Stimulated activated CD8-positive, alpha-beta memory T cell treated with anti-CD3 and anti-CD28 coated beads, Interleukin-12 subunit alpha, Interleukin-12 subunit beta, amount 100 ng/mL, for 1 hour (primary cell): ENCODE data around the gene COL27A1.
A peak's percentile ranks its signal among the peaks of the same experiment; 100 is the strongest.

Experiments used
- DNase-seq: peaks from one replicate; pipeline ENCODE4 v3.0.0-alpha.2; 2020; ENCODE audit warnings: low read depth

COL27A1 gene

DNA sequence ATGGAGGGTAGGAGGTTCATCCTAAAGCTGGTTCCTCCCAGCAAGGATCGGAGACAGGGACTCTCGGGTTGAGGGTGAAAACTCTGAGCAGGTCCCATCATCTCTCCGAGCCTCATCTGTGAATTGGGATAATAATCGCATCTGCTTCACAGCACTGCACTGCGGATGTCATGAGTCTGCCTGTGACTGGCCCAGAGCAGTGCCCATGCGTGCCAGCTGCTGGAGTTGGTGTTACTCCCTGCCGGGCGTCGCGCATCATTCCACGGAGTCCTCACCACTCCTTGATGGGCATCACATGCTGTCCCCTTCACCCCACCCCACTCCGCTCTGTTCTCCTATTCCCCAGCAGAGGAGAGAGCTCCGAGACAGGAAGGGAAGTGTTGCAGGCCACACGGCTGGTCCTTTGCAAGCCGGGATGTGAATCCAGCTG is 132.4 kb downstream of the COL27A1 start:
- no peak for DNase-seq

DNA sequence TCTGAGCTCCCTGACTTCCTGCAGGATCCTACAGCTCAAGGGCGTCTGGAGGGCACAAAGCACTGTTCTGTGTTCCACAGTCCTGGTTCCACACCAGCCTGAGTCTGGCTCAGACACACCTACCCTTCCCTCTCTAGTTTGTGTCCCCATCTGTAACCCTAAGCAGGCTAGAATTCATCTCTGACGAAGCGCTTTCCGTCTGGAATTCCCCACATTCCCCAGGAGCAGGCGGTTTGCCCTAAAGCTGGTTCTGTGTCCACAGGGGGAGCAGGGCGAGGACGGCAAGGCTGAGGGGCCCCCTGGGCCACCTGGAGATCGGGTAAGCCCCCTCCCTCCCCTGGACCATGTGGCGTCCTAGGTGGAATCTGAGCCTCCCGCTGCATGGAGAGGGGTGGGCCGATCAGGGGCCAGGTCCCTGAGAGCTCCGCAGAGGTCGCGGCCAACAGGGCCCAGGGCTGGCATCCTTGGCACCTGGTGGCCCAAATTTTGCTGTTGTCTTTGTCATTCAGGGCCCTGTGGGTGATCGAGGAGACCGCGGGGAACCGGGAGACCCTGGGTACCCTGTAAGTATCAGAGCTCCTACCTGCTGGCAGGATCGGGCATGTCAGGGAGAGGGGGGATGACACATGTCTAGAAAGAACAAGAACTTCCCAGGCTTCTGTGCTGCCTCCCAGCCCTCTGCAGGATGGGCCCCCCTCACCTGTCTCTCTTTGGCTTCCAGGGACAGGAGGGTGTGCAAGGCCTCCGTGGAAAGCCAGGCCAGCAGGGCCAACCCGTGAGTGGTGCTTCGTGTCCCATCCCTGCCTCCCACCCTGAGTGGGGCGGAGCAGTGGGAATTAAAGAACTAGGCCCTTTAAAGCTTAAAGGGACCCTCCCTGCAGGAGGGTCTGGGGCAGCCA is 133.1 kb downstream of the COL27A1 start:
- DNase-seq = no peak

DNA sequence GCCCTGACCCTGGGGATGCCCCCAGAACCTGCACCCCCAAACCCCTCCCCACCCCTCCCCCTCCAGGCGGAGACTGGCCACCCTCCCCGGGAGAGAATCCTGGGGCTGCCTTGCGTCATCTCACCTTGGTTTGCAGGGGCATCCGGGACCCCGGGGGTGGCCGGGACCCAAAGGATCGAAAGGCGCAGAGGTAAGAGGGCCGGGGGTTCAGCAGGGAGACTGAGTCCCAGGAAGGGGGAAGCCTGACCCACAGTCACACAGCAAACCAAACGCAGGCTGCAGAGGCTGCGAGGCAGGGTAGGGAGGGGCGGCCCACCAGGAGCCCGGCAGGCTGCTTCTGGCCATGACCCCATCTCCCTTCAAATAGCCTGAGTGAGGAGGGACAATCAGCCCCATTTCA is 133.8 kb downstream of the COL27A1 start:
- DNase-seq = no peak

DNA sequence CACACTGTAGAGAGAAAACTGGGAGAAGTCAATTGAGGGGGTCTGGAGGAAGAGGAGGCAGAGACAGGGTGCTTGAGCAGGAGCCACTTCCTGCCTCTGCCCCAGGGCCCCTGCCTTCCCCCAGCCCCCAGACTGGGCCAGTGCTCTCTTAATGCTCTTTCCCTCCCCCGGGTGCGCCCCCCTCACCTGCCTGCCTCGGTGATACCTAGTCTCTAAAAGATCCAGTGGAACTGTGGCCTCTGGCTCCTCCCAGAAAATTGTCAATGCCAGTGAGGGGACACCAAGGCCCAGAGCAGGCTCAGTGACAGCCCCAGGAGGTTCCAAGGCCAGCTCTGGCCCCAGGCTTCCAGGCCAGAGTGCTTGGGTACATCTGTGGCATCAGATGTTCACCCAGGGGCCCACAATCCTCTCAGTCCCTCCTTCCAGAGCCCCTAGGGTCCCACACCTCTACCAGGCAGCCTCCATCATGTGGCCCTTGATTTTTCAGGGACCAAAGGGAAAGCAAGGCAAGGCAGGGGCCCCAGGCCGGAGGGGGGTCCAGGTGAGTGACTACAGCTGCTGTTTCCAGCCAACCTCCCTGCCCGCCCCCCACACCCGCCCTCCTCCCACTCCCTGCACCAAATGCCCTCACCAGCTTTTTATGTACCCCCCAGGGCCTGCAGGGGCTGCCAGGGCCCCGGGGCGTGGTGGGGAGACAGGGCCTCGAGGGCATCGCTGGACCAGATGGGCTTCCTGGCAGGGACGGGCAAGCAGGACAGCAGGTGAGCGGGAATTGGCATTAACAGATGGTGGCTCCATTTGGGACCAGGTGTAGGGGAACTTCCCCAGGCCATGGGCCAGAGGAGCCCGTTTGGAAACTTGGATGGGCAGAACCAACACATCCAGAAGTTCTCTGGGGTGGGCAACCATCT is 134.5 kb downstream of the COL27A1 start:
- no peak for DNase-seq

DNA sequence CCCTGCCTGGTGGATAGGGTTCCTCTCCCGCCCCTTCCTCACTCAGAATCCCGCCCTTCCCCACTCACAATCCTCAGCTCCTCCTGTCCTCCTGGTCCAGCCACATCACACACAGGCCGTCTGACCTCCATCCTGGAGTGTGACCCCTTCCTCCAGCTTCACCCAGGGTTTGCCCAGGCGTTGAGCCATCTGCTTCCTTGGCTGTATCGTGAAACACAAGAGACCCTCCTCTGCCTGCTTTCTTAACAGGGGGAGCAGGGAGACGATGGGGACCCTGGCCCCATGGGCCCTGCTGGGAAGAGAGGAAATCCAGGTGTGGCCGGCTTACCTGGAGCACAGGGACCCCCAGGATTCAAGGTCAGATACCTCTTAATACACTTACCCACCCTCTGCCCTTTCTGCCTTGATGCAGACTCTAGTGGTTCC is 135.2 kb downstream of the COL27A1 start:
- DNase-seq = no peak

DNA sequence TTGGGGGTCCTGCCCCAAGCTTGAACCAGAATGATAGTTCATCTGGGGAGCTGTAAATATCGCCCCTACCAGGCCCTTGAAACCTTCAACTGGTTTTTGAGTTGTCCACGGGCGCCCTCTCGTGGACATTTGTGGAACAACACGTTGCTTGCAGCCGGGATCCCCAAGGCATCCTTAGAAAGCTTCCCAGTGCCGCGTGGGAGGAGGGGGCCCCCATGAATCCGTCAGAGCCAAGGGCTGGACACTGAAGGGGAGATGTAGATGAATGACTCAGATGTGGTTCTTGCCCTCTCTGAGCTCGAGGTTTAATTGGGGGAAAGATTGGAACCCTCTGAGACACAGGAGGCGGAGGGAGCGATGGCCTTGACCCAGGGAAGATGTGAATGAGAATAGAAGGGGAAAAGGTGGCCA is 135.7 kb downstream of the COL27A1 start:
- peak; percentile 64 for DNase-seq

DNA sequence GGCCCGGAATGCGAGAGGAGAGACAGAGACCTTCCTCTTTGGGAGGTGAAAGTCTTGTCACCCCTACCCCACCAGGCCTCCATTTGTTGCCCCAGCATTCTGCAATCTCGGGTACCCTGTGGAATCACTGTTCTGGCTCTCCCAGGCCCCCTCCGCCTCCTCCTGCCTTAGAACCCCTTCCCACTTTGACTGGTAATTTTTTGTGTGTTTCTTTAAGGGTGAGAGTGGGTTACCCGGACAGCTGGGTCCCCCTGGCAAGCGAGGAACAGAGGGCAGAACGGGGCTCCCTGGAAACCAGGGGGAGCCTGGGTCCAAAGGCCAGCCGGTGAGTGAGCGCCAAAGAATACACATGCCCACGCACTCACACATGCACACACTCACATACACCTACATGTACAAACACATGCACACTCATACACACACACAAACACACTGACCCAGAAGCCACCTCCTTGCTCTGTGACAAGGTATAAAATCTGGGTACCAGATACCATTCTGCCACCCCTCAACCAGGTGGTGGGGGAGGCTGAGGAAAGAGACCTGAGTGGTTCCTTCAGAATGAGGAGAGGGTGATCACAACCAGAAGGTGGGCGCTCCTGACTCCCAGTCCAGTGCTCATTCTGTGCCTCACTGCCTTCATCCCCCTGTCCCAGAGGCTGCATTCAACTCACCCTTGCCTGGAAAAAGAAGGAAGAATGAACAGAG is 136.7 kb downstream of the COL27A1 start:
- no peak for DNase-seq

DNA sequence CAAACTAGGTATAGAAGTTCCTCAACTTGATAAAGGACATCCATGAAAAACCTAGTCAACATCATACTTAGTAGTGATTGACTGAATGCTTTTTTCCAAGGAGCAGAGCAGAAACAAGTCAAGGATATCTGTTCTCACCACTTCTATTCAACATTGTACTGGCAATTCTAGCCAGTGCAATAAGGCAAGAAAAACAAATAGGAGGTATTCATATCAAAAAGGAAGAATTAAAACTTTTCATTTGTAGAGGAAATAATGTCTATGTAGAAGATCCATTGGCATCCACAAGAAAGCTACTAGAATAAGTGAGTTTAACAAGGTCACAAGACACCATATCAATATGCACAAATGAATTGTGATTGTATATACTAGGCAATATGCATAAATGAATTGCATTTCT is 139.3 kb downstream of the COL27A1 start:
- DNase-seq = no peak

- DNase-seq = no peak
These were observed 141.0 kb downstream of the COL27A1 start for GRCh38 chr9:114296338-114296737.

DNA sequence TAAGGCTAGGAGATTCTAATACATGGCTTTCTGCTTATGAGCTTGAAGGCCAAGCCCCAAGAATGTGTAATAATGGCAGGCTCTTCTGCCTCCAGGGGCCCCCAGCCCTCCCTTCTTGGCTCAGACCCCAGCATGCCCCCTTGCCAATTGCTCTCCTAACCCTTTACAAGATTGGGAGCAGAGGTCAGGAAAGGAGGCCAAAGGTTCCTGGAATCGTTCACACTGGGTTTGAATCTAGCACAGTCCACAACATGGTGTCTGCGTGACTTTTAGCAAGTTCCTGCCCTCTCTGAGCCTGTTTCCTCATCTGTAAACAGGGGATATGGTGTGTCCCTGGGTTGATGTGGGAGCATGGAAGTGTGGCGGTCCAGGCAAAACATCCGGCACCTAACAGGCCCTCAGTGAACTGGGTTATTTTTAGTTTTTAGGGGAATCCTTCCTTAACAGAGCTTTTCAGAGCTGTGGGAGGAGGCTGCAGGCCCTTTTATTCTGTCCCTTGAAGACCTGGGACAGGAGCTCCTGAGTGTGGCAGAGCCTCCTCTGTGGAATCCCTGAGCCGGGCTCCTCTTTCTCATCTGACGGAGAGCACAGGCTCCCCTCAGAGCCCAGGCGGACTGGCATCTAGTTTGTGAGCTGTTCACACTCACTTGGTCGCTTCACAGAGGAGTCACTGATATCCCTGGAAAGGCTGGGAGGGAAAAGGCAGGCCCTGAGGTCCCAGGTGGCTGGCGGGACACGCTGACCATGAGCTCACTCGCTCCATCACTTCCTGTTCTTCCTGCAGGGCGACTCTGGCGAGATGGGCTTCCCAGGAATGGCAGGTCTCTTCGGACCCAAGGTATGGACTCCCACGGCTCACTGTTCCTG is 144.2 kb downstream of the COL27A1 start:
- no peak for DNase-seq

- DNase-seq = no peak
These were observed 145.0 kb downstream of the COL27A1 start for GRCh38 chr9:114300153-114300845.

GRCh38 chr9:114300846-114301797 is 145.8 kb downstream of the COL27A1 start:
- no peak for DNase-seq

DNA sequence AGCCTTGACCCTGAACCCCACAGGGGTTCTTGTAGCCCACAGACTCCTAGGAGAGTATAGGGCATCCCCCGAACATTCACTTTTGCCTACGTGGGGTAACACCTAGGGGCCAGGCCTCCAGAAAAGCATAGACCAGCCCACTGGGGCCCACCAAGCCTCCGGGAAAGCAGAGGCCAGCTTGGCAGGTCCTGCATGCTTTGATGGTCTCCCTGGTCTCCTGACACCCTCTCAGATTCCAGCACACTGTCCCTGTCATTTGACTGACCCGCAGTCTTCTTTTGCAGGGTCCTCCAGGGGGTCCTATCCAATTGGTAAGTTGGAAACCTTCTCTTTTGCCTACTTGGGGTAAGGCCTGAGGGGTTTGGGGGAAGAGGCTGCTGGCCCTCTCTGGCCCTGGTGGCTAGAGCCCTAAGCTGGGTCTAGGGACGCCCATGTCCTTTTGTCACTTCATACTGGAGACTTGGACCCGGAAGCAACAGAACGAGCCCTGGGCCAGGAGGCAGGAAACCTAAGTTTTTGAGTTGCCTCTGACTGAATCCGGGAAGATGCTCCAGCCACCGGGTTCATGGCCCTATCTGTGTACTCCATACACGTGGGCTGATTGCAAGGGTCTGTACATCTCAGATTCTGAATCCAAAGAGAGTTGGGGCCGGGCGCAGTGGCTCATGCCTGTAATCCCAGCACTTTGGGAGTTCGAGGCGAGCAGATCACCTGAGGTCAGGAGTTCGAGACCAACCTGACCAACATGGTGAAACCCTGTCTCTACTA is 146.6 kb downstream of the COL27A1 start:
- no peak for DNase-seq

GRCh38 chr9:114302727-114303126 is 147.4 kb downstream of the COL27A1 start:
- DNase-seq = no peak

GRCh38 chr9:114303571-114303970 is 148.2 kb downstream of the COL27A1 start:
- DNase-seq = no peak

DNA sequence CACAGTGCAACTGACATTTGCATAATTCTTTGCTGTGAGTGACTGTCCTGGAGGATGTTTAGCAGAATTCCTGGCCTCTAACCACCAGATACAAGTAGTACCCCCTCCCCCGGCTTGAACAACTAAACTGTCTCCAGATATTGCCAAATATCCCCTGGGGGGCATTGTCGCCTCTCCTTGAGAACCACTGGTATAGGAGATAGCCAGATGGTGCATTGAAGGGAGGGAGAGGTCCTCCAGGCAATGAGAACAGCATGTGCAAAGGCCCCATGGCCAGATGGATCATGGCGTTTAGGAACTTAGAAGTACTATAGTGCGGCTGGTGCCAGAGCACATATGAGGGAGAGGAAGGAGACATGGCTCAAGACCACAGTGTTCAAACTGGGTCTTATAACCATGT is 148.6 kb downstream of the COL27A1 start:
- no peak for DNase-seq

DNA sequence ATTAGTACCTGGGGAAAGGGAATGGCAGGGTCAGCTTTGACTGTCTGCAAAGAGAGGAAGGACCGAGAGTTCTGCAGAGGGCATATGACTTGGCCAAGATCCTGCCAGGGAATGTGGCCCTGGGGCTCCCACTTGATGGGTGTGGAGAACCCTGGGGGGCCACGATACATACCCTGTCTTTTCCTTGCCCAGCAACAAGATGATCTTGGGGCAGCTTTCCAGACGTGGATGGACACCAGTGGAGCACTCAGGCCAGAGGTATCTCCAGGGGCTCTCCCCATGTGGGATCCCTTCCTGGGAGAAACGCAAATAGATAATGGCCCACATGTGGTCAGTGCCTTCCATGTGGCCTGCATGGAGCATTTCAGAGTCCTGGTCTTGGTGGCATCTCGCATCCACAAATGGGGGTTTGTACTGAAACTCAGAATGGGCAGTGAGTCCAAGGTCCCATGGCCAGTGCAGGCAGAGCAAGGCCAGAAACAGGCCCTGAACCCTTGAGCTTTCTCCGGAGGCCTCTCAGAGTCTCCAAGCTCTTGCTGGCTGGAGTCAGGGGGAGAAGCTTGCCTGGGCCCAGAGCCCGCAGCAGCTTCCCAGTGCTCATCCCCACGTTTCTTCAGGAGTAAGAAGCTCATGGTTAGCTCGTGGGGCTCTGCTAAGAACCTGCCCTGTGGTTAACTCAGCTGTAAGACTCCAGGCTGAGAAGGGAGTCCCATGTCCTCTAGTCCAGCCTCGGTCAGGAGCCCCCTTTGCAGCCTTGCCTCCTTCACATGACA is 149.3 kb downstream of the COL27A1 start:
- no peak for DNase-seq

DNA sequence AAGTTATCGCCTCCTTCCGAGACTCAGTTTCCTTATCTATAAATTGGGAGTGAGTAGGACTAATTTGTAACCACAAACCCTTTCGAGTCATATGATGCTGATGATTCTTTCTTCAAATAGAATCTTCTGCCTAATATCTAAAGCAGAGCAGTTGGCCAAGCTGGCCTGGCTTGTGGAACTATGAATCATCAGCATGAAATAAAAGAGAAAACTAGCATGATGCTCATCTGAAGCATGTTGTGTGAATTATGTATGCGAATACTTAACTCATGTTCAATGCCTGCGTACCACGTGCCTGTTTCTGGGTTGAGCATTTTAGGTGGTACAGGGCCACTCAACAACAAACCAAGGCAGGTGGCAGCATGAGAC is 152.5 kb downstream of the COL27A1 start:
- DNase-seq = no peak
